Colonic mucosa (tissue), 4 donors: ENCODE data around the gene CCT7. TPM values are rescaled to one million over a fixed set of nuclear protein-coding genes. Genes with fewer than 3 reads are reported as not detected.
A peak's percentile ranks its signal among the peaks of the same experiment; 100 is the strongest.

Experiments used
- DNase-seq: peaks from one replicate; pipeline ENCODE4 v3.0.0-alpha.2; 2020
- H3K27ac ChIP-seq: fragments of 200-600 bp; one replicate; pipeline ENCODE4 v1.8.0; 2021
- H3K27me3 ChIP-seq: fragments of 200-600 bp; one replicate; pipeline ENCODE4 v1.8.0; 2021
- H3K36me3 ChIP-seq: fragments of 200-600 bp; one replicate; pipeline ENCODE4 v1.8.0; 2021
- H3K4me1 ChIP-seq: fragments of 200-600 bp; one replicate; pipeline ENCODE4 v1.8.0; 2021; ENCODE audit warnings: mild to moderate bottlenecking
- H3K4me3 ChIP-seq: fragments of 200-600 bp; one replicate; pipeline ENCODE4 v1.8.0; 2021
- H3K9ac ChIP-seq, 2 donors: one replicate each; pipeline ENCODE4 v1.7.0; 2013; ENCODE audit warnings: control low read depth in 2 of 2, low read depth in 2 of 2, low read length in 2 of 2
- H3K9me3 ChIP-seq: fragments of 200-600 bp; one replicate; pipeline ENCODE4 v1.8.0; 2021
- intact Hi-C: fragments of 100-400 bp; cut with DNase I; formaldehyde crosslinking; loops from one replicate; pipeline ENCODE4 v1.14.1; 2022
- total RNA-seq, 2 donors: library from RNA; stranded (reverse); fragmentation: NEBNext Ultra II Directional in 1 of 2; extraction: Animal tissue kit (Norgen Biotek cat#: 25700) in 1 of 2; gene quantifications; one replicate each; pipeline ENCODE4 v1.2.1, GENCODE V29; 2021
- TF ChIP-seq, protein P1 (sequence below): fragments of 200-600 bp; IDR thresholded peaks from one replicate; pipeline ENCODE4 v1.8.0; 2022; ENCODE audit warnings: antibody characterized with exemption, mild to moderate bottlenecking
- donor health status: healthy.
- donor health status: DM: no; HTN: no; CAD: no.
- donor health status: DM: no; HTN: no; CAD: no.

CCT7 gene
- total RNA-seq, 2 donors from 2014 or later, result 147 to 353 TPM

DNA sequence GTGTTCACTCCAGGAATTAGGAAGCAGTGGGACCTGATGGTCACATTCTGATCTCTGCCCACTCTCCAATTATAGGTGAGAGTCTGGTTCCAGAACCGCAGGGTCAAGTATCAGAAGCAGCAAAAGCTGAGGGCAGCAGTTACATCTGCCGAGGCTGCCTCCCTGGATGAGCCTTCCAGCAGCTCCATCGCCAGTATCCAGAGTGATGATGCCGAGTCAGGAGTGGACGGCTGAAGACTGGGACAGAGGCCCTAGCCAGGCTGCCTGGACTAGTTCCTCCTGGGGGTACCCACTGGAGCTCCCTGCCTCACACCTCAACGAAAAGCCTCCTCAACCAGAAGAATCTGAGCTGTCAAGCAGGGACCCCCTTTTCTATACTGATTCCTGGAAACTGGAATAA lies 23.4 kb upstream of the CCT7 start:
- no peaks in the 10 kb centered on the region for H3K36me3 ChIP-seq
- intact Hi-C loops, result no loop called here

DNA sequence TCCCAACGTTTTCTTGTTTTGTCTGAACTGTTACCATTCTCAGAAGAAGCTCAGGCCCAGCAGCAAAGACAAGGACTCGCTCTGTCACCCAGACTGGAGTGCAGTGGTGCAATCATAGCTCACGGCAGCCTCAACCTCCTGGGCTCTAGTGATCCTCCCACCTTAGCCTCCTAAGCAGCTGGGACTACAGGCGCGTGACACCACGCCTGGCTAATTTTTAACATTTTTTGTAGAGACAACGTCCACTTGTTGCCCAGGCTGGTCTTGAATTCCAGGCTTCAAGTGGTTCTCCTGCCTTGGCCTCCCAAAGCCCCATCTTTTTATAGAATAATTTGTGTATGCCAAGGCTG lies 22.0 kb upstream of the CCT7 start:
- H3K9ac ChIP-seq, result no peak overlapping the region
- no peak for DNase-seq
- intact Hi-C loops, result no loop called here
- H3K4me3 ChIP-seq, result no peak overlapping the region
- H3K9me3 ChIP-seq, result no peaks in the 10 kb centered on the region
- TF ChIP-seq, protein P1, sequence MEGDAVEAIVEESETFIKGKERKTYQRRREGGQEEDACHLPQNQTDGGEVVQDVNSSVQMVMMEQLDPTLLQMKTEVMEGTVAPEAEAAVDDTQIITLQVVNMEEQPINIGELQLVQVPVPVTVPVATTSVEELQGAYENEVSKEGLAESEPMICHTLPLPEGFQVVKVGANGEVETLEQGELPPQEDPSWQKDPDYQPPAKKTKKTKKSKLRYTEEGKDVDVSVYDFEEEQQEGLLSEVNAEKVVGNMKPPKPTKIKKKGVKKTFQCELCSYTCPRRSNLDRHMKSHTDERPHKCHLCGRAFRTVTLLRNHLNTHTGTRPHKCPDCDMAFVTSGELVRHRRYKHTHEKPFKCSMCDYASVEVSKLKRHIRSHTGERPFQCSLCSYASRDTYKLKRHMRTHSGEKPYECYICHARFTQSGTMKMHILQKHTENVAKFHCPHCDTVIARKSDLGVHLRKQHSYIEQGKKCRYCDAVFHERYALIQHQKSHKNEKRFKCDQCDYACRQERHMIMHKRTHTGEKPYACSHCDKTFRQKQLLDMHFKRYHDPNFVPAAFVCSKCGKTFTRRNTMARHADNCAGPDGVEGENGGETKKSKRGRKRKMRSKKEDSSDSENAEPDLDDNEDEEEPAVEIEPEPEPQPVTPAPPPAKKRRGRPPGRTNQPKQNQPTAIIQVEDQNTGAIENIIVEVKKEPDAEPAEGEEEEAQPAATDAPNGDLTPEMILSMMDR, result no peak
- H3K27ac ChIP-seq, result no peak overlapping the region
- H3K36me3 ChIP-seq, result no peaks in the 10 kb centered on the region
- no peaks in the 10 kb centered on the region for H3K4me1 ChIP-seq
- no peaks in the 10 kb centered on the region for H3K27me3 ChIP-seq

More for the DNA sequence above, 23.4 kb upstream of the CCT7 start:
- Histone ChIP-seq H3K4me1 (no peaks in the 10 kb centered on the region), H3K9ac (no peak overlapping the region), H3K27me3 (no peaks in the 10 kb centered on the region), H3K4me3 (no peak overlapping the region), H3K27ac (no peak overlapping the region), H3K9me3 (no peaks in the 10 kb centered on the region)
- no peak for DNase-seq
- TF ChIP-seq, protein P1, result no peak

DNA sequence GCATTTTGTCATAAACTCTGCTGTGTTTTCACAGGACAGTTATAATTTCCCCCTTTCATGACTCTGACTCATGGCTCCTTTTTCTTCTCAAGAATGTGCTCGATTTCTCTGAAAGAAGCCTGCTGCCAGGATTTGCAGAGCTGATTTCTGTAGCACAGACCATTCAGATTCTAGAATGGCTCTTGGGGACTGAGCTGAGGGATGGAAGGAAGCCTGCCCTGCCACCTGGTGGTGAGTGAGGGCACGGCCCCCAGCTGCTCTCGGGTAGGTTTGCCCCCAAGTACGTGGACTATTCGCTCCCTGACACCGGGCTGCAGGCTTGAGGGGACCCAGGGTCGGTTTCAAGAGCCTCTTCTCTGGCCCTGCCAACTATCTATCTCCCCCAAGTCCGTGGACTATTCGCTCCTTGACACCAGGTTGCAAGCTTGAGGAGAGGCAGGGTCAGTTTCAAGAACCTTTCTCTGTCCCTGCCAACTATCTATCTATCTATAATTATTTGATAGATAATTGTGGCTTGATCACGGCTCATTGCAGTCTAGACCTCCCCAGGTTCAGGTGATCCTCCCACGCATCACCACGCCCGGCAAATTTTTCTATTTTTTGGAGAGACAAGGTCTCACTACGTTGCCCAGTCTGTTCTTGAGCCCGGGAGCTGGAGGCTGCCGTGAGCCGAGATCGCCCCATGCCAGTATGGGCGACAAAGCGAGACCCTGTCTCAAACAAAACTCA lies 21.5 kb upstream of the CCT7 start:
- no peaks in the 10 kb centered on the region for H3K9me3 ChIP-seq
- no peaks in the 10 kb centered on the region for H3K27me3 ChIP-seq
- no peak overlapping the region for H3K4me3 ChIP-seq
- H3K36me3 ChIP-seq, result no peaks in the 10 kb centered on the region
- intact Hi-C loops, result no loop called here
- no peak overlapping the region for H3K27ac ChIP-seq
- TF ChIP-seq, protein P1, result peak; percentile 94
- H3K9ac ChIP-seq, result peak overlapping the region in 1 of 2 donors; percentile 28
- H3K4me1 ChIP-seq, result no peaks in the 10 kb centered on the region
- peak; percentile 69 for DNase-seq

DNA sequence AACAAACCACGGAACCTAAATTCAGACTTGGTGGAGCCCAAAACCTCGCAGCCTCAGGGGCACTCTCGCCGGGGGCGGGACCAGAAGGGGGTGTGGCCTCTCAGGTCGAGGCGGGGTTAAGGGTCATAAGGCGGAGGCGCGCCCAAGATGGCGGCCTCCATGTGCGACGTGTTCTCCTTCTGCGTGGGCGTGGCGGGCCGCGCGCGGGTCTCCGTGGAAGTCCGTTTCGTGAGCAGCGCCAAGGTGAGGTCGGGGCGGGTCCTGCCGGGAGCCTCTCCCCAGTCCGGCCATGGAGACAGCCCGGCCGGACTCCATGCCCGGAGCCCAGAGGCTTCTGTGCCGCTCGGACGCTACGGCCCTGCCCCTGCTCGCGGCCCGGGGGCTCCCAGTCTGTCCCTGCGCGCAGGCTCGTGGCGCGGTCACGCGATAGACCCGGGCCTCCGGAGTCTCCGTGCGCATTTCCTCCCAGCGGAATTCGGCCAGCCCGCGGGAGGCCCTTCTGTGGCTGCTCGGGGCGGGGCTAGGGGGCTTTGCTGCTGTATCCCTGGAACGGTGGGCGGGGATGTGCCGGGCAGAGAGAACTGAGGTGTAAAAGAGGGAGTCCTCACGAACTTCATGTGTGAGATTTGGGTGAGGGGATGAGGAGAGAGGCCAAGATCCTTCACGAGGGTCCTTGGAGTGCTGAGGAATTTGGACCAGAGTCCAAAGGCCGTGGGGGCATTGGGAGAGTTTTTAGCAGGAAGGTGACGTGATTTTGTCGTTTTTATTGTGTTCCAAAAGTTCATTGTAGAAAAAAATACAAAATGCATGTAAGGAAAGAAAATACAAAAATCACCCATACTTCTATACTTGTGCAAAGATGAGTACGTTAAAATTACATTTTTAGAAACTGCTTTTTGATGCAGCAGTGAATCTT lies 19.7 kb upstream of the CCT7 start, which contains the start of gene SMYD5:
TSS of gene SMYD5 (plus strand) at position 126 of the 916 bp plus-strand sequence. CDS start at position 148, 22 bp downstream.
- Histone ChIP-seq H3K27ac (peak within 1 kb of the TSS; percentile 29), H3K9me3 (no peaks in the 10 kb centered on the region), H3K27me3 (no peaks in the 10 kb centered on the region), H3K36me3 (no peaks in the 10 kb centered on the region), H3K9ac (peak within 1 kb of the TSS; percentile 58 to 59), H3K4me3 (peak within 1 kb of the TSS; percentile 90), H3K4me1 (no peaks in the 10 kb centered on the region)
- TF ChIP-seq, protein P1, result no peak
- DNase-seq, result peak; percentile 93
- intact Hi-C loops, result no loop called here

DNA sequence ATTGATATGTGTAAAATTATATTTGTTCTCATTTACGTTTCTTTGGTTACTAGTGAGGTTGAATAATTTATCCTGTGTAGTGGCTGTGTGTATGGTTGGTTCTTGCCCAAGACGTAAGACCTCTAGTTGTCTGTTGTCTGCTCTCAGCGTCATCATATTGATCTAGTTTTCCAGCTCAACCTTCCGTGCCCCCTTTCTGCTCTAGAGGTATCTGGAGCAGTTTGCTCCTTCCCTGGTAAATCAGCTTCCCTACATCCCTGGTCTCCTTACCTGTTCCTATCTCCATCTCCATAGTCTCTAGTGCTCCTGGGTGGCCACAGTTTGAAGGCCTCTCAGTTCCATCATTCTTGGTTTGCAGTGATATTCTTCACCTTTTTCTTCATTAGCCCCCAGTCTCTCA lies 18.9 kb upstream of the CCT7 start:
- peak overlapping the region in 1 of 2 donors; percentile 59 for H3K9ac ChIP-seq
- H3K36me3 ChIP-seq, result no peaks in the 10 kb centered on the region
- no peaks in the 10 kb centered on the region for H3K9me3 ChIP-seq
- TF ChIP-seq, protein P1, result no peak
- H3K27me3 ChIP-seq, result no peaks in the 10 kb centered on the region
- intact Hi-C loops, result no loop called here
- no peak overlapping the region for H3K27ac ChIP-seq
- DNase-seq, result no peak
- H3K4me3 ChIP-seq, result no peak overlapping the region
- H3K4me1 ChIP-seq, result no peaks in the 10 kb centered on the region
